Activated naive CD4-positive, alpha-beta T cell treated with anti-CD3 and anti-CD28 coated beads, Interleukin-2, amount 50 U/mL, for 24 hours (primary cell): ENCODE results near the gene CRMP1.

ENCODE experiments used
- H3K27ac Mint-ChIP-seq: one replicate; pipeline ENCODE4 v1.8.0; 2021; ENCODE audit warnings: mild to moderate bottlenecking, mixed read lengths
- H3K27me3 Mint-ChIP-seq: one replicate; pipeline ENCODE4 v1.8.0; 2021; ENCODE audit warnings: mixed read lengths
- H3K36me3 Mint-ChIP-seq: one replicate; pipeline ENCODE4 v1.8.0; 2021; ENCODE audit warnings: mixed read lengths
- H3K4me1 Mint-ChIP-seq: one replicate; pipeline ENCODE4 v1.8.0; 2021; ENCODE audit warnings: mixed read lengths
- H3K4me3 Mint-ChIP-seq: one replicate; pipeline ENCODE4 v1.8.0; 2021; ENCODE audit warnings: mild to moderate bottlenecking, mixed read lengths
- H3K9me3 Mint-ChIP-seq: one replicate; pipeline ENCODE4 v1.8.0; 2021; ENCODE audit warnings: mixed read lengths

Gene CRMP1

GRCh38 chr4:5827108-5828004 lies 65.5 kb downstream of the CRMP1 start:
- no peaks in the 10 kb centered on the region for H3K4me1 Mint-ChIP-seq
- no peak overlapping the region for H3K4me3 Mint-ChIP-seq
- no peak overlapping the region for H3K27ac Mint-ChIP-seq
- peaks cover 4% of the 10 kb centered on the region for H3K27me3 Mint-ChIP-seq
- no peaks in the 10 kb centered on the region for H3K36me3 Mint-ChIP-seq
- no peaks in the 10 kb centered on the region for H3K9me3 Mint-ChIP-seq

- no peak overlapping the region for H3K4me3 Mint-ChIP-seq
- no peak overlapping the region for H3K27ac Mint-ChIP-seq
- no peaks in the 10 kb centered on the region for H3K9me3 Mint-ChIP-seq
- no peaks in the 10 kb centered on the region for H3K36me3 Mint-ChIP-seq
- H3K27me3 Mint-ChIP-seq, result peaks cover 4% of the 10 kb centered on the region
- H3K4me1 Mint-ChIP-seq, result no peaks in the 10 kb centered on the region
Measured at GRCh38 chr4:5826437-5827107, 66.3 kb downstream of the CRMP1 start.

- Mint-ChIP-seq H3K27me3 (peaks cover 4% of the 10 kb centered on the region), H3K4me1 (no peaks in the 10 kb centered on the region), H3K27ac (no peak overlapping the region), H3K9me3 (no peaks in the 10 kb centered on the region), H3K4me3 (no peak overlapping the region), H3K36me3 (no peaks in the 10 kb centered on the region)
Measured at GRCh38 chr4:5825321-5826041, 67.4 kb downstream of the CRMP1 start.

- Mint-ChIP-seq H3K4me1 (no peaks in the 10 kb centered on the region), H3K9me3 (no peaks in the 10 kb centered on the region), H3K27ac (no peak overlapping the region), H3K36me3 (no peaks in the 10 kb centered on the region), H3K27me3 (peaks cover 1% of the 10 kb centered on the region), H3K4me3 (no peak overlapping the region)
Measured at GRCh38 chr4:5824635-5825034, 68.3 kb downstream of the CRMP1 start.

GRCh38 chr4:5824227-5824626 lies 68.7 kb downstream of the CRMP1 start:
- Mint-ChIP-seq H3K27ac (no peak overlapping the region), H3K27me3 (peaks cover 1% of the 10 kb centered on the region), H3K4me1 (no peaks in the 10 kb centered on the region), H3K36me3 (no peaks in the 10 kb centered on the region), H3K4me3 (no peak overlapping the region), H3K9me3 (no peaks in the 10 kb centered on the region)

- Mint-ChIP-seq H3K36me3 (no peaks in the 10 kb centered on the region), H3K27me3 (peaks cover 1% of the 10 kb centered on the region), H3K27ac (no peak overlapping the region), H3K4me3 (no peak overlapping the region), H3K4me1 (no peaks in the 10 kb centered on the region), H3K9me3 (no peaks in the 10 kb centered on the region)
Measured at GRCh38 chr4:5823542-5824211, 69.2 kb downstream of the CRMP1 start.

- Mint-ChIP-seq H3K4me1 (no peaks in the 10 kb centered on the region), H3K9me3 (no peaks in the 10 kb centered on the region), H3K36me3 (no peaks in the 10 kb centered on the region), H3K27ac (no peak overlapping the region), H3K27me3 (peaks cover 1% of the 10 kb centered on the region), H3K4me3 (no peak overlapping the region)
Measured at GRCh38 chr4:5822619-5823018, 70.3 kb downstream of the CRMP1 start.

- Mint-ChIP-seq H3K4me3 (no peak overlapping the region), H3K27ac (no peak overlapping the region), H3K9me3 (no peaks in the 10 kb centered on the region), H3K4me1 (no peaks in the 10 kb centered on the region), H3K27me3 (peaks cover 1% of the 10 kb centered on the region), H3K36me3 (no peaks in the 10 kb centered on the region)
Measured at GRCh38 chr4:5821665-5822358, 71.1 kb downstream of the CRMP1 start.

- no peaks in the 10 kb centered on the region for H3K9me3 Mint-ChIP-seq
- no peak overlapping the region for H3K4me3 Mint-ChIP-seq
- H3K36me3 Mint-ChIP-seq, result no peaks in the 10 kb centered on the region
- no peaks in the 10 kb centered on the region for H3K27me3 Mint-ChIP-seq
- no peak overlapping the region for H3K27ac Mint-ChIP-seq
- no peaks in the 10 kb centered on the region for H3K4me1 Mint-ChIP-seq
Measured at GRCh38 chr4:5816851-5817375, 76.0 kb downstream of the CRMP1 start.

- H3K27ac Mint-ChIP-seq, result no peak overlapping the region
- H3K27me3 Mint-ChIP-seq, result no peaks in the 10 kb centered on the region
- H3K9me3 Mint-ChIP-seq, result no peaks in the 10 kb centered on the region
- H3K36me3 Mint-ChIP-seq, result no peaks in the 10 kb centered on the region
- no peaks in the 10 kb centered on the region for H3K4me1 Mint-ChIP-seq
- H3K4me3 Mint-ChIP-seq, result no peak overlapping the region
Measured at GRCh38 chr4:5816101-5816500, 76.8 kb downstream of the CRMP1 start.

GRCh38 chr4:5815641-5816040 lies 77.2 kb downstream of the CRMP1 start:
- no peak overlapping the region for H3K4me3 Mint-ChIP-seq
- no peaks in the 10 kb centered on the region for H3K4me1 Mint-ChIP-seq
- no peaks in the 10 kb centered on the region for H3K9me3 Mint-ChIP-seq

GRCh38 chr4:5814421-5814820 lies 78.5 kb downstream of the CRMP1 start:
- H3K4me1 Mint-ChIP-seq, result no peaks in the 10 kb centered on the region
- H3K36me3 Mint-ChIP-seq, result no peaks in the 10 kb centered on the region
- no peaks in the 10 kb centered on the region for H3K27me3 Mint-ChIP-seq
- no peak overlapping the region for H3K4me3 Mint-ChIP-seq
- H3K9me3 Mint-ChIP-seq, result no peaks in the 10 kb centered on the region
- H3K27ac Mint-ChIP-seq, result no peak overlapping the region

More at GRCh38 chr4:5815641-5816040, 77.2 kb downstream of the CRMP1 start:
- H3K27ac Mint-ChIP-seq, result no peak overlapping the region
- no peaks in the 10 kb centered on the region for H3K27me3 Mint-ChIP-seq
- no peaks in the 10 kb centered on the region for H3K36me3 Mint-ChIP-seq

- Mint-ChIP-seq H3K9me3 (no peaks in the 10 kb centered on the region), H3K4me1 (no peaks in the 10 kb centered on the region), H3K27ac (no peak overlapping the region), H3K27me3 (no peaks in the 10 kb centered on the region), H3K4me3 (no peak overlapping the region), H3K36me3 (no peaks in the 10 kb centered on the region)
Measured at GRCh38 chr4:5813882-5814255, 79.0 kb downstream of the CRMP1 start.

GRCh38 chr4:5812506-5813229 lies 80.2 kb downstream of the CRMP1 start:
- Mint-ChIP-seq H3K36me3 (no peaks in the 10 kb centered on the region), H3K9me3 (no peaks in the 10 kb centered on the region), H3K27ac (no peak overlapping the region), H3K4me1 (no peaks in the 10 kb centered on the region), H3K4me3 (no peak overlapping the region), H3K27me3 (no peaks in the 10 kb centered on the region)
